Measurements from ENCODE around the gene ANXA1. TPM values are rescaled to one million over a fixed set of nuclear protein-coding genes. Genes with fewer than 3 reads are reported as not detected.
"Not testable (repeated sequence)": the region's sequence is repeated elsewhere in the genome, so short reads cannot be mapped to it uniquely, and the experiment has no call there.

The ANXA1 gene
- total RNA-seq, 1 donor from 2014 or later = 519 TPM

DNA sequence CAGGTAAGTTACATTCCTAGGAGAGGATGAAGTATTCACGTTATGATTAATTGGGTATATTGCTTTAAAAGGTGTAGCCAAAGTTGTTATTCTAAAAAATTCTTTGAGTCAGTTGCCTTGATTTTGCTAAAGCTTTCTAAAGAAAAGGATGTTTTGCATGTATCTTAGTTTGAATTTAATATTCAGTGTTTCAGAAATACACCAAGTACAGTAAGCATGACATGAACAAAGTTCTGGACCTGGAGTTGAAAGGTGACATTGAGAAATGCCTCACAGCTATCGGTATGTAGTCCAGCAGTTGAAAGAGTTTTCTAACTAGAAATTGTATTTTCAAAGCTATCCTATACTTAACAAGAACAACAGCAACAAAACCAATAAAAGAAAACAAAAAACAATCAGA lies 14.2 kb downstream of the ANXA1 start:
- no peak for DNase-seq (ENCODE audit: extremely low read depth, low read depth, low spot score)

DNA sequence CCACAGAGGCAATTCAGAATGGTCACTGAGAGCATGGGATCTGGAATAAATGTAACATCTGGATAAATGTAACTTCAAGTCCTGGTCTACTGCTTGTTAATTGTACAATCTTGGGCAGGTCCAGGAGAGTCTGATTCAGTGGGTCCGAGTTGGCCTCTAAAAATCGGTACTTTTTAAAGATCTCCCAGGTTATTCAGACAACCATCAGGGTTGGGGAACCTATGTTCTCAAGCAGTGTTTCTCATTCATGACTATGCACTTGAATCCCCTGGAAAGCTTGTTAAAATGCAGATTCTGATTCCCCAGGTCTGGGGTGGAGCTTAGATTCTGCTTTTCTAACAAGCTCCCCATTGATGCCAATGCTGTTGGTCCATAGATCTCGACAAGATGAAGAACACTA lies 14.8 kb downstream of the ANXA1 start:
- DNase-seq (ENCODE audit: extremely low read depth, low read depth, low spot score) = no peak

DNA sequence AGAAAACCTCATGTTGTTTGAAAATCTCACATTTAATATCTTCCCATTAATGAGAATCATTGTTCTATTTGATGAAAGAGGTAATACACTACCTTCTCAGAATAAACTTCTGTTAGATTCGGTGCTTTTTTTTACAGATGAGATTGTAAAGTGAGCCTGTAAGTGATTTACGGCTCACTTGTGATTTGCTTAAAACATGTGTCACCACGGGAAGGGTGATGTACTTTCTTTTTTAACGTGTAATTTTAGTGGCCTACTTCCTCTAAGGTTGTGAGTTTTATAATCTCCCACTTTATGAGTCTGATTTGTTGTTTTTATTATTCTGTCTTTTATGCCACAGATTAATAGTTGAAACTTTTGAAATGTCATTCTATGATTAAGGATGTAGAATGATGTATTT lies 15.9 kb downstream of the ANXA1 start:
- DNase-seq (ENCODE audit: extremely low read depth, low read depth, low spot score) = no peak

DNA sequence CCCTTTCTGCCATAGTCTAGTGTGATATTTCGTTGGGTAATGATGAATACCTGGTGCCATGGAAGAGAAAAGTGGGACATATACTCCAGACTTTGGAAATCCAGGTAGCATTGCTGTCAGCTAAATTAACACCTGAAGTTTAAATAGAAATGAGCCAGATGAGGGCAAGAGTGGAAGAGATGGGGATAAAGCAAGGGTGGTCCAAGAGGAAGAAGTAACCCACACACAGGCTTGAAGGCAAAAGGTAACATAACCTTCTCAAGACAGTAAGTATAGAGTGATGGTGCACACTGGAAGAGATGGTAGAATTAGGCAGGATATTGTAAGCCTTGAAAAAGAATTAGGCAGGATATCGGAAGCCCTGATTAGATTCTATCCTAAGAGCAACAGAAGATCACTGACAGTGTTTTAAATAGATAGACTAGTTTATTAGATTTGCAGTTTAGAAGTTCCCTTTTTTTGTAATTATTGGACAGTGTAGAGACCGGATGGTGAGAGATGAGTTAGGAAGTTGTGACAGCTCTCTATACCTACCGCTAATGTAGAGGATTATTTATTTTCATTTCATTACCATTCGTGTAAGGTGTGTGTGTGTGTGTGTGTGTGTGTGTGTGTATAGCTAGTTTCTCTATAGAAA lies 16.8 kb downstream of the ANXA1 start:
- DNase-seq (ENCODE audit: extremely low read depth, low read depth, low spot score) = no peak

DNA sequence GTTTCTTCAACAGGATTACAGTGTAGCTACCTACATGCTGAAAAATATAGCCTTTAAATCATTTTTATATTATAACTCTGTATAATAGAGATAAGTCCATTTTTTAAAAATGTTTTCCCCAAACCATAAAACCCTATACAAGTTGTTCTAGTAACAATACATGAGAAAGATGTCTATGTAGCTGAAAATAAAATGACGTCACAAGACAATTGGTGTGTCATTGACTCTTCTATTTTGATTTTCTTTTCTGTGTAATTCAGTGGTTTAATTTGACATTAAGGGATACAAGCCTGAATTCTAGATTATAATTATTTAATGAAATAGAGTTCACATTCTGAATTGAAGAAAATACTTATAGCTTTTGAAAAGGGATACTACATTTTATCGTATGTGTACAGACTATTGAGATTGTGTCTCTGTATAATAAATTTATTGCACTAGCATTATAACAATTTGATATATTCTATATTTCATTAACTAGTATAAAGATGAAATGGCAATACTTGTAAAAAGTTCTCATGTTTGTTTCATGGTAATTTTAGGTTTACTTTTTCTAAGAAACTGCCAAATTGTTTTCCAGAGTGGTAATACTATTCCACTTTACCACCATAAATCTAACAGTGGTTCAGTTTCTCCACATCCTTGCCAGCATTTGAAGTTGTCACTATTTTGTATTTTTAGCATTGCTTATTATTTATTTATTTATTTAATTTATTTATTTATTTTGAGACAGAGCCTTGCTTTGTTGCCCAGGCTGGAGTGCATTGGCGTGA lies 18.7 kb downstream of the ANXA1 start:
- no peak for DNase-seq (ENCODE audit: extremely low read depth, low read depth, low spot score)

DNA sequence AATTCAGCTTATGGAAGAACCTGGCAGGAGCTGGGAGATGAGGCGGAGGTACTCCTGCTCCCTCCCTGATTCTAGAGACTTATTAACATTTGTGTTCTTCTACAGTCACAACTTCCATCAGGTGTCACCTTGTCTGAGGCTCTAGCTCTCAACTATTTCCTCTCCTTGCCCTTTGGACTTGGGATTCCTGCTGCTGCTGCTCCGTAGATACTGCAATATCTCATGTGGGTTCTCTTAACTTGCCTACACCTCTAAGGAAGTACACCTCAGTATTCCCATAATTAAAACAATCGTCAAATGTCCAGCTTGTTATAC lies 21.2 kb downstream of the ANXA1 start:
- DNase-seq (ENCODE audit: extremely low read depth, low read depth, low spot score) = no peak

DNA sequence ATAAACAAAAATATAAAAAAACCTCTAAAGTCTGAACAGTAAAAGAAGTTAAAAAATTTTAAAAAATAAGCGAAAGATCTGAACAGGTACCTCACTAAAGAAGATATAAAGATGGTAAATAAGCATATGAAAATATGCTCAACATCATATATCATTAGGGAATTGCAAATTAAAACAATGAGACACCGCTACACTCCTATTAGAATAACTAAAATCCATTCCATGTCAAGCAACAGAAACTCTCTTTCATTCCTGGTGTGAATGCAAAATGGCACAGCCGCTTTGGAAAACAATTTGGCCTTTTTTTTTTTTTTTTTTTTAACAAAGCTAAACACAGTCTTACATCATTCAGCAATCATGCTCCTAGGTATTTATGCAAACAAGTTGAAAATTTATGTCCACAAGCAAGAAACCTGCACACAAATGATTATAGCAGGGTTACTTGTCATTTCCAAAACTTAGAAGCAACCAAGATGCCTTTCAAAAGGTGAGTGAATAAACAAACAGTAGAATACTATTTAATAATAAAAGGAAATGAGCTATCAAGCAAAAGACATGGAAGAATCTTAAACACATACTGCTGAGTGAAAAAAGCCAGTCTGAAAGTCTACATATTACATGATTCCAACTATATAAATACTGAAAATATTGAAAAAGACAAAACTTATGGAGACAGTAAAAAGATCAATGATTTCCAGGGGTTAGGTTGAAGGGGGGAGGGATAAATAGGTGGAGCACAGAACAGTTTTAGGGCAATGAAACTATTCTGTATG lies 22.1 kb downstream of the ANXA1 start:
- DNase-seq (ENCODE audit: extremely low read depth, low read depth, low spot score) = no peak

DNA sequence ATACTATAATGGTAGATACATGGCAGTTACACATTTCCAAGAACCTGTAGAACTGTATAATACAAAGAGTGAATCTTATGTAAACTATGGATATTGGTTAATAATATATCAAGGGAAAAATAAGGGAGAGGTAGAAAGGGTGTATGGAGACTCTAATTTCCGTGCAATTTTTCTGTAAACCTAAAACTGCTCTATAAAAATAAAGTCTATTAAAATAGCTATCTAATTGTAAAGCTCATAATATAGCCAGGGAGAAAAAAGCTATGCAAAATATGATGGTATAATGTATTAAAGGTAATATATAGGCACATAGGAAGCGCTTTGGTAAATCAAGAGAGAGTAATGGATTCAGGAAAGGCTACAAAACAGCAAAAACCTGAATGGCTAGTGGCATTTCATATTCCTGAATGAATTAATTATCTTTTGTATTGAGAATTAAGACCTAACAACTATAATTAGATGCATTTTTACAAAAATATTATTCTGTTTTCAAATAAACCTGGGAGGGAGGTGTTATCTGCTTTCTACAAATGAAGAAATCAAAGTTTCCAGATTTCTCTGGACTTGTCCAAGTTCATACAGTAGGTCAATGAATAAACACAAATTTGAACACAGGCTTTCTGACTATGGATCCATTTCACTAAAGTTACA lies 22.8 kb downstream of the ANXA1 start:
- DNase-seq (ENCODE audit: extremely low read depth, low read depth, low spot score) = no peak

DNA sequence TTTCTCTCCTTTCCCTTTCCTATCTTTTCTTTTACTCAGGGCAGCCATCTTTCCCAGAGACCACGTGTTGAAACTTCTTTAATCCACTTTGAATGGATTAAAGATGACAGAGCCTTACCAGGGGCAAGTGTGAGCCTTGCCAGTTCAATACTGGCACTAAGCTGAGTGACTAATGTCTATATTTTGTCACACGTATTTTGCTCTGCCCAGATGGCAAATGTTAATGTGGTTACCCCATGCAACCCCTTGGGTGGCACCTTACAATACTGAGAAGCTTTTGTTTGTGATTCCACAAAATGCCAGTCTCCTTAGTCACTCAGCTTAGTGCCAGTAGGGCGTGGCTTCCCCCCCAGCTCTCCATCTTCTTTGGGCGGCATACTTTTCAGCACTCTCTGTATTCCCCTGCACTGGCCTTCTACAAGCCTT lies 24.8 kb downstream of the ANXA1 start:
- no peak for DNase-seq (ENCODE audit: extremely low read depth, low read depth, low spot score)

DNA sequence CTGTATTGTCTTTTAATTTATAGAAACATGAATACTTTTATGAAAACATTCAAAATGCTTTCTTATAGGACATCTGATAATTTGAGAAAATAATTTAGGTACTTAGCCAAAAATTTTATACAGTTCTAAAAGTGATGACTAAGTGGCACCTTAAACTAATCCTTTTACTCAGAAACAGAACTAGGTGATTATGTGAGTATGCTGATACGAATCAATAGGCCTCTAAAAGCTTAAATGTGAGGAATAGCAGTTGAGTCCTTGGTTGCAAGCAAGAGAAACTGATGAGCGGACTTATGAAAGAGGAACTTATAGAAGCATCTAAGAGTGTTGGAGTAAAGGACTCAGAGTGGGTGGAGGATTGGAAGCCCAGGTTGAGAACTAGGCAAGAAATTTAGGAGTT lies 26.4 kb downstream of the ANXA1 start:
- DNase-seq (ENCODE audit: extremely low read depth, low read depth, low spot score) = no peak

DNA sequence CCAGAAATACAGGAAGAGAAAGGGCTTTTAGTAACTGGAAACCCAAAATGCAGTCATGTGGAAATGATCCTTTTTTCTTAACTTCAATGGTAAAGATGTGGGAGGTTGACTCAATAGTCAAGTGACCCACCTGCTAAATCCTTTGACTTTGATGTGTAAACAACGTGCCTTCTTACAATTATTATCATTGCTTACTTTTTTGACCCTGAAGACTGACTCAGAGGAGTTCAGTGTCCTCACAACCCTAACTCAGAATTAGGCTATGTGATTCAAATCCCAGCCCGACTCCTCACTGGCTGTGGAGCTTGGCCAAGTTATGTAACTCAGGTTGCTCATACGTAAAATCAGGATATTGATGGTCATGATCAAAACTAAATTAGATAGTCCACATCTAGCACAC lies 27.9 kb downstream of the ANXA1 start:
- no peak for DNase-seq (ENCODE audit: extremely low read depth, low read depth, low spot score)

DNA sequence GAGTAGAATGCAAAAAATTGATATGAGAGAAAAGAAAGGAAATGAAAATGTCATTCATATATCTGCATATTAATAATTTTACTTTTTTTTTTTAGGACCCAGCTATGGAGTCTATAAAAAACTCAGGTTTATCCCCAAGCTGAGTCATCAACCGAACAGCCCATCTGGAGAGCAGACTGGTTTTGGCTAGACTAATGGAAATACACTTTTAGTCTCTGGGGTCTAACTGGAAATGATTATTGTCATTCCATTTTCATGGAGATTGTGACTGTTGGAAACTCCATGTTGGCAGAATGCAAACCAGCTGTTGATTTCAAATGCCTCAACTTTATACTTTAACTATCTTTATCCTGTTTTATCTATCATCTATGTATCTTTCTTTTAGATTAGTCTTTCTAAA lies 28.7 kb downstream of the ANXA1 start:
- DNase-seq (ENCODE audit: extremely low read depth, low read depth, low spot score) = no peak

DNA sequence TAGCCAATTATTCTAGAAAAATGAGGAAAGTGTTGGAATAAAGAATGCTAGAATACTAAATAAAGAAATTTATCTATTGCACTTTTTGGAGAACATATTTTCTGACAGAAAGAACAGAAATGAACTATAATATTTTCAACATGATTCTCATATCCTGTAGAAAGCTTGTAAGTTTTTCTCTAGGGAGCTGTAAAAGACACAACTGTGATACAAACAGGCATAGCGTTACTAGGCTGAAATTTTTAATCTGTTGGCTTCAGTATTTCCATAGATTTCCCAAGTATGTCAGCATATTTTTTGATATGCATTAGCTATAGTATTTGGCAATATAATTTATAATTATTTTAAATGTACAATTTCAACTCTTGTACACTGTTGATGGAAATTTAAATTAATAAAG lies 31.3 kb downstream of the ANXA1 start:
- DNase-seq (ENCODE audit: extremely low read depth, low read depth, low spot score) = no peak

DNA sequence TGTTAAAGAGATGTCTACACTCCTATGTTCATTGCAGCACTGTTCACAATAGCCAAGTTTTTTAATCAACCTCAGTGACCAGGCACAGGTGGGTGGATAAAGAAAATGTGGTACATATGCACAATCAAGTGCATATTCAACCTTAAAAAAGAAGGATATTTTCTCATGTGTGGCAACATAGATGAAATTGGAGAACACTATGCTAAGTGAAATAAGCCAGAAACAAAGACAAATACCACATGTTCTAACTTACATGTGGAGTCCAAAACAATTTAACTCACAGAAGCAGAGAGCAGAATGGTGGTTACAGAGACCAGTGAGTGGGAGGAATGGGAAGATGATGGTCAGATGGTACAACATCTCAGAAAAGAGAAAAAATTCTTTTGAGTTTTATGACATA lies 31.8 kb downstream of the ANXA1 start:
- DNase-seq (ENCODE audit: extremely low read depth, low read depth, low spot score) = no peak

DNA sequence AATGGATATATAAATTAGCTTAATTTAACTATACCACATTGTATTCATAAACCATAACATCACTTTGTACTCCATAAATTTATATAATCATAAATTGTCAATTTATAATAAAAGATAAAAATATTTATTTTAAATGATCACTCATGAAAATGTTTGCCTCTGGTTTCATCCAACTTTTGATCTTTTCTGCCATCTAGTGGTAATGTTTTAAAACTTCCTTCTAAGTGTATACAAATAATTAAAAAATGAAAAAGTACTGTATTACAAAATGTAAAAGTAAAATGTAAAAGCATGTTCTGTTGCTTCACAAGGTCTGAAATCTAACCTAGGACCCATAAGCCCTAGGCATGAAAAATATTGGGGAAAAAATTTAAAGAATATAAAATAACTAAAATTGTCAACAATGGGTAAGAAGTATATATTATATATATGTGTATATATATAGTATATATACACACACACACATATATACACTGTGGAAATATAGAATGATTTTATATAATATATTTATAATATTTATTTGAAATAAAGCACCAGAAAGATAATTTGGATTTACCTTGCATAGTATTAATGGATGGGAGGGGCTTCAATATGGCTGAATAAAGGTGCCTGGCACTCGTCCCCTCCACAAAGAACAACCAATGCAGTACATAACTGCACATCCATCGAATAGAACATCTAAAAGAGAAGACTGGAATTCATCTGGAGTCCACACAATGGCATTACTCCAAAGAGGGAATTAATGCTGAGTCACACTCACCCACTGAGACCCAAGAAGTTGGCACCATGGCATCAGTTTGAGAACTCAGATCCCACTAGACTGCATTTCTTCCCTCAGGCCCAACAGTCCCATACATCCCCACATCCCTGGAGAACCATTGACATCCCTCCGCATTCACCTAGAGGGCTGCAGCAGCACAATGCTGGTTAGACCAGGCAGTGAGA lies 32.5 kb downstream of the ANXA1 start:
- no peak for DNase-seq (ENCODE audit: extremely low read depth, low read depth, low spot score)

DNA sequence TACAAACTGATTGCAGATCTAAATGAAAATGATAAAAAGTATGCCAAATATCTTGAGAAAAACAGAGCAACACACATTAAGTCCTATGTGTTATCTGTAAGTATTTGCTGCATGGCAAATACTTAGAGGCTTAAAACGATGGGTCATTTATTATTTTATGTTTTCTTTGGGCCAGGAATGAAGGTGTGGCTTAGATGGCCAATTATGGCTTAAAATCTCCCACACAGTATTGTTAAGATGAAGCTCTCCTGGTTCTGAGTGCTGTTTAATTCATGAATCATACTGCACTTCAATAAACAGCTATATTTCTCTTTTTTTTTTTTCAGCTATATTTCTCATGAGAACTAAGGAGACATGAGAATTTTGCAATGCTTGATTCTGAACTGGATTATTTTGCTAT lies 39.4 kb downstream of the ANXA1 start:
- not testable (repeated sequence) for DNase-seq (ENCODE audit: extremely low read depth, low read depth, low spot score)

DNA sequence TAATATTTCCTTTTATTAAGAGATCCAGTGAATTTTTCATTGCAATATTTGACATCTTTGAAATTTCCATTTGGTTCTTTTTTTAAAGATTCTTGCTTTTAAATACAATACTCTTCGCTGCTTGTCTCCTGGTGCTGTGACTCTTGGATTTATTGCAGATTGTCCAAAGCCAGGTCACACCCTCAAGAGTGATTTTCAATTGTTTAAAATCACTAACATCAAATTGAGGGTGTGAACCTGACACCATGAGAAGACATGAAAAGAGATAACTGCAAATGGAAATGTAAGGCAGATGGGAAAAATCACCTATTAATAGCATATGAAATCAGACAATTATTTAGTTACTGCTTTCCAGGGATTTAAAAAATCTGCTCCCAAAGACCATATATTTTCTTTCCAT lies 42.6 kb downstream of the ANXA1 start:
- DNase-seq (ENCODE audit: extremely low read depth, low read depth, low spot score) = no peak

DNA sequence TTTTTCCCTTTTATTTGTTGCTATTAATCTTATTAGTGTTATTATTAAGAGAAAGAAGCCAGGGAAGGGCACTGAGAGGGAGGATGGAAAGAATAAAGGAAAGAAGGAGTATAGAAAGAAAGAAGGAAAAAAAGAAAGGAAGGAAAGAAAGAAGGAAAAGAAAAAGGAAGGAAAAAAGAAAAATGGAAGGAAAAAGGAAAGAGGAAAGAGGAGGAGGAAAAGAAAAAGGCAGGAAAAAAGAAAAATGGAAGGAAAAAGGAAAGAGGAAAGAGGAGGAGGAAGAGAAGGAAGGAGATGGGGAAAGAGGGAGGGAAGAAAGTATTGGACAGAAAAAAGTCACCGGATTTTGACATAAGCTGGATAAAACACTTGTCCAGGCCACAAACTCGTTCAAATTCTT lies 47.8 kb downstream of the ANXA1 start:
- DNase-seq (ENCODE audit: extremely low read depth, low read depth, low spot score) = no peak

DNA sequence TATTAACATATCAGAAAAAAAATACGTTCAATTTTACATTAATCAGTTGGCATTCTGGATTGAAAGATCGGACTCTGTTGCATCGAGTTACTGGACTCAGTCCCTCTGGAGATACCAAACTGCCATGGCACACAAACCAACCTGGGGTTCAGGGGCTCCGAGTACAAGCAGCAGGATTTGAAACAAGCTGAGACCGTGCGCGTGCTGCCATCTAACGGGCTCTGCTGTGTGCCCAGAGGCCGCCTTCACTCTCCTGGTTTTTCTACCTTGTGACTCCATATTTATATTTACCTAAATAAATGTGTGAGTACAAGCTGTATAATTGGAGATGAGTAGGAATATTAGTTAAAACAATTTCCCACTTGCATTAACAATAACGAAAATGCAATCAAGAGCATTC lies 48.2 kb downstream of the ANXA1 start:
- no peak for DNase-seq (ENCODE audit: extremely low read depth, low read depth, low spot score)

DNA sequence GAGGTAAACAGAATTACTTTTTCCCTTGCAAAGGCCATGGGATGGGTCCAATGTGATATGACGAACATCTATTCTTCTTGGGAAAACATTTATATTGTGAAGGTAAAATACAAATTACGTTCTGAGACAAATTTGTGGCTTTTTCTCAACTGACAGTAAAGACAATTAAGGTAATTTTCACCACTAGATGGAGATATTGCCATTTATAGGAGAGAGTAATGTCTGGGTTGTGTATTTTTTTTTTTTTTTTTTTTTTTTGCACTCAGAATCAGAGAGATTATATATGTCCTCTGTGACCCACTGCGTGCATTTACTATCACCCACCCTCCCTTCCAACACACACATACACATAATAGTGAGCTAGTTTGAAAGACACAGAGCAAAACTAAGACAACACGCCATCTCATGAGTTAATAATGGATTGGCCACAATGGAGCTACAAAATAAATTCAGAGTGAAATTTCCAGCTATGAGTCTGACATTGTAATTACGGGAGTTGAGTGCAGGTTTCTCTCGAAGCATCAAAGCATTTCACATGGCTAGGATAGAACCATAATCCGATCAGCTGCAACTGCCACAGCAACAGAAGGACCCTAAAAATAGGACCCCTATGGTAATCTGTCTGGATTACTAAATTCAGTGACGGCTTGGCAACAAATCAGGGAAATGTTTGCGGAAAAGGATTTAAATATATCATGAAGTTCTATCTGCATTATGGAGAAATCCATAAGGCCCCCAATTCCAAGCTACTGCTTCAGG lies 49.2 kb downstream of the ANXA1 start:
- no peak for DNase-seq (ENCODE audit: extremely low read depth, low read depth, low spot score)
